ENCODE results near the gene SURF1. TPM values are rescaled to one million over a fixed set of nuclear protein-coding genes. Genes with fewer than 3 reads are reported as not detected.
"Not testable (repeated sequence)": the region's sequence is repeated elsewhere in the genome, so short reads cannot be mapped to it uniquely, and the experiment has no call there.

SURF1 gene
- total RNA-seq, 1 experiment from 2014 or later, result 47.9 TPM

DNA sequence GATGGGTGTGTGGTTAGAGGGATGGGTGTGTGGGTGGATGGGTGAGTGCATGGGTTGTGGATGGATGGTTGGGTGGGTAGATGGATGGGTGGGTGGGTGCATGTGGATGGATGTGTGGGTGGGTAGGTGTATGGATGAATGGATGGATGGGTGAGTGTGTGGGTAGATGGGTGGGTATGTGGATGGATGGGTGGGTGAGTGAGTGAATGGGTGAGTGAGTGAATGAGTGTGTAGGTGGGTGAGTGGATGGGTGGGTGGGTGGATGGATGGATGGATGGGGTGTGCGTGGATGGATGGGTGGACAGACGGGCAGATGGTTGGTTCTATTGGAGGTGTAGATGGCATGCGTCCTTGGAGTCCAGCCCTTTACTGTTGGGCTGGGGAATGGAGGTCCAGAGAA lies 37.1 kb upstream of the SURF1 start:
- H3K4me3 Mint-ChIP-seq (ENCODE audit: low read depth, unreplicated experiment), result no peak overlapping the region
- no peaks in the 10 kb centered on the region for H3K9me3 Mint-ChIP-seq (ENCODE audit: low read depth, unreplicated experiment)
- H3K4me1 Mint-ChIP-seq (ENCODE audit: low read depth, unreplicated experiment), result no peaks in the 10 kb centered on the region
- TF ChIP-seq, protein P1, sequence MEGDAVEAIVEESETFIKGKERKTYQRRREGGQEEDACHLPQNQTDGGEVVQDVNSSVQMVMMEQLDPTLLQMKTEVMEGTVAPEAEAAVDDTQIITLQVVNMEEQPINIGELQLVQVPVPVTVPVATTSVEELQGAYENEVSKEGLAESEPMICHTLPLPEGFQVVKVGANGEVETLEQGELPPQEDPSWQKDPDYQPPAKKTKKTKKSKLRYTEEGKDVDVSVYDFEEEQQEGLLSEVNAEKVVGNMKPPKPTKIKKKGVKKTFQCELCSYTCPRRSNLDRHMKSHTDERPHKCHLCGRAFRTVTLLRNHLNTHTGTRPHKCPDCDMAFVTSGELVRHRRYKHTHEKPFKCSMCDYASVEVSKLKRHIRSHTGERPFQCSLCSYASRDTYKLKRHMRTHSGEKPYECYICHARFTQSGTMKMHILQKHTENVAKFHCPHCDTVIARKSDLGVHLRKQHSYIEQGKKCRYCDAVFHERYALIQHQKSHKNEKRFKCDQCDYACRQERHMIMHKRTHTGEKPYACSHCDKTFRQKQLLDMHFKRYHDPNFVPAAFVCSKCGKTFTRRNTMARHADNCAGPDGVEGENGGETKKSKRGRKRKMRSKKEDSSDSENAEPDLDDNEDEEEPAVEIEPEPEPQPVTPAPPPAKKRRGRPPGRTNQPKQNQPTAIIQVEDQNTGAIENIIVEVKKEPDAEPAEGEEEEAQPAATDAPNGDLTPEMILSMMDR (IDR thresholded peaks at IDR 0.05; ENCODE audit: unreplicated experiment), result no peak
- BruUV-seq (replicated peaks), result no TSS peak
- DNase-seq, result no peak
- CTCF ChIA-PET, result no interaction called here
- no peaks in the 10 kb centered on the region for H3K36me3 Mint-ChIP-seq (ENCODE audit: insufficient read depth, unreplicated experiment)
- no peak overlapping the region for H3K27ac Mint-ChIP-seq (ENCODE audit: unreplicated experiment)
- peaks cover 64% of the 10 kb centered on the region for H3K27me3 Mint-ChIP-seq (ENCODE audit: unreplicated experiment)
- intact Hi-C loops (cut with micrococcal nuclease; ENCODE audit: unreplicated experiment), result no loop called here

DNA sequence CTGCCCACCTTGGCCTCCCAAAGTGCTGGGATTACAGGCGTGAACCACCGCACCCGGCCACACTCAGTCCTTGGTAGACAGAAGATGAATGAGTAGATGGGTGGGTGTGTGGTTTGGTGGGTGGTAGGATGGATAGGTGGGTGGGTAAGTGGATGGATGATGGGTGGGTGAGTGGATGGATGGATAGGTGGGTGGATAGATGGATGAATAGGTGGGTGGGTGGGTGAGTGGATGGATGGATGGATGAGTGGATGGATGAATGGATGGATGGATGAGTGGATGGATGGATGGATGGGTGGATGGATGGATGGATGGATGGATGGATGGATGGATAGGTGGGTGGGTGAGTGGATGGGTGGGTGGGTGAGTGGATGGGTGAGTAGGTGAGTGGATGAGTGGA lies 36.0 kb upstream of the SURF1 start:
- H3K36me3 Mint-ChIP-seq (ENCODE audit: insufficient read depth, unreplicated experiment); CTCF ChIA-PET; DNase-seq; intact Hi-C loops (cut with micrococcal nuclease; ENCODE audit: unreplicated experiment); H3K9me3 Mint-ChIP-seq (ENCODE audit: low read depth, unreplicated experiment); H3K4me1 Mint-ChIP-seq (ENCODE audit: low read depth, unreplicated experiment); BruUV-seq (replicated peaks); H3K27ac Mint-ChIP-seq (ENCODE audit: unreplicated experiment); H3K4me3 Mint-ChIP-seq (ENCODE audit: low read depth, unreplicated experiment): not testable (repeated sequence)
- peaks cover 57% of the 10 kb centered on the region for H3K27me3 Mint-ChIP-seq (ENCODE audit: unreplicated experiment)

DNA sequence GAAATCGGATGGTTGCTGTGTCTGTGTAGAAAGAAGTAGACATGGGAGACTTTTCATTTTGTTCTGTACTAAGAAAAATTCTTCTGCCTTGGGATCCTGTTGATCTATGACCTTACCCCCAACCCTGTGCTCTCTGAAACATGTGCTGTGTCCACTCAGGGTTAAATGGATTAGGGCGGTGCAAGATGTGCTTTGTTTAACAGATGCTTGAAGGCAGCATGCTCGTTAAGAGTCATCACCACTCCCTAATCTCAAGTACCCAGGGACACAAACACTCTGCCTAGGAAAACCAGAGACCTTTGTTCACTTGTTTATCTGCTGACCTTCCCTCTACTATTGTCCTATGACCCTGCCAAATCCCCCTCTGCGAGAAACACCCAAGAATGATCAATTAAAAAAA lies 35.2 kb upstream of the SURF1 start:
- H3K4me1 Mint-ChIP-seq (ENCODE audit: low read depth, unreplicated experiment); BruUV-seq (replicated peaks); H3K27ac Mint-ChIP-seq (ENCODE audit: unreplicated experiment); H3K9me3 Mint-ChIP-seq (ENCODE audit: low read depth, unreplicated experiment); CTCF ChIA-PET; H3K4me3 Mint-ChIP-seq (ENCODE audit: low read depth, unreplicated experiment); H3K36me3 Mint-ChIP-seq (ENCODE audit: insufficient read depth, unreplicated experiment); DNase-seq; intact Hi-C loops (cut with micrococcal nuclease; ENCODE audit: unreplicated experiment): not testable (repeated sequence)
- H3K27me3 Mint-ChIP-seq (ENCODE audit: unreplicated experiment), result peaks cover 51% of the 10 kb centered on the region

DNA sequence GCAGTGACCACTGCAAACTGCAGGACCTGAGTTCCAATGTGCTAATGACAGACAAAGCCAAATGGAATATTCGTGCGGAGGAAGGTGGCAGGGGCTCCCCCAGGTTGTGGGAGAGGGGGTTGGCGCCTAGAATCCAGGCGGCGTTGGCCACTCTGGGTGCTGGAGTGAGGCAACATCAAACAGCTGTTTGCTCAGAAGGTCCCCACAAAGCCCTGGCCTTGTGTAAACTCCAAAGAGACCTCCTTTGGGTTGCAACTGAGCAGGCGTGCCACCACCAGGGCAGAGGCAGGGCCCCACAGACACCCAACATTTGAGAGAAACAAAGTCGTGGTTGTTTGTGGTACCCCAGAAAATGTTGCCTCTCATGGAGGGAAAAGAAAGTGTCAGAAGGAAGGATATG lies 34.4 kb upstream of the SURF1 start:
- TF ChIP-seq, protein P1 (IDR thresholded peaks at IDR 0.05; ENCODE audit: unreplicated experiment), result no peak
- DNase-seq, result no peak
- Mint-ChIP-seq H3K4me1 (ENCODE audit: low read depth, unreplicated experiment) (no peaks in the 10 kb centered on the region), H3K9me3 (ENCODE audit: low read depth, unreplicated experiment) (no peaks in the 10 kb centered on the region), H3K36me3 (ENCODE audit: insufficient read depth, unreplicated experiment) (no peaks in the 10 kb centered on the region), H3K27ac (ENCODE audit: unreplicated experiment) (no peak overlapping the region), H3K4me3 (ENCODE audit: low read depth, unreplicated experiment) (no peak overlapping the region), H3K27me3 (ENCODE audit: unreplicated experiment) (peaks cover 48% of the 10 kb centered on the region)
- intact Hi-C loops (cut with micrococcal nuclease; ENCODE audit: unreplicated experiment), result no loop called here
- no TSS peak for BruUV-seq (replicated peaks)
- CTCF ChIA-PET, result no interaction called here

DNA sequence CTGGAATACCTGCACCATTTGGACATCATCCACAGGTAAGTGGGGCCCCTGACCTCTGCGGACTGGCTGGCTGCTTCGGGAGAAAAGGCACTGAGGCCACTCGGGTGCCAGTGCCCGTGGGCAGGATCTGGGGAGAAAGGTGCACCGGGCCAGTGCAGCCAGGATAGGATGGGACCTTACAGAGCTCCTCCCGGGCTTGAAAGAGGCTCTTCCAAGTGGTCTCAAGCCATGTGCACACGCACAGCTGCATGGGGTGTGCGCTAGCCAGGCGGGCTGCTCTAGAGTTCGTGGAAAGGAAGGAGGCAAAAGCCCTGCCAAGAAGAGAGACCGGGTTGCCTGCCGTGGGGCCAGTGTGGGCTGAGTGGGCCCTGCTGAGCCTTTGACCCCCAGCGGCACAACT lies 33.3 kb upstream of the SURF1 start:
- H3K9me3 Mint-ChIP-seq (ENCODE audit: low read depth, unreplicated experiment), result no peaks in the 10 kb centered on the region
- H3K27ac Mint-ChIP-seq (ENCODE audit: unreplicated experiment), result no peak overlapping the region
- no peak overlapping the region for H3K4me3 Mint-ChIP-seq (ENCODE audit: low read depth, unreplicated experiment)
- no peak for DNase-seq
- BruUV-seq (replicated peaks), result no TSS peak
- peaks cover 37% of the 10 kb centered on the region for H3K27me3 Mint-ChIP-seq (ENCODE audit: unreplicated experiment)
- H3K4me1 Mint-ChIP-seq (ENCODE audit: low read depth, unreplicated experiment), result no peaks in the 10 kb centered on the region
- intact Hi-C loops (cut with micrococcal nuclease; ENCODE audit: unreplicated experiment), result no loop called here
- CTCF ChIA-PET, result interaction anchor here (0.6 kb wide), 1 partner anchor 514 kb away, joined by 3 read pairs; no protein-coding TSS in a partner anchor
- TF ChIP-seq, protein P1 (IDR thresholded peaks at IDR 0.05; ENCODE audit: unreplicated experiment), result no peak
- no peaks in the 10 kb centered on the region for H3K36me3 Mint-ChIP-seq (ENCODE audit: insufficient read depth, unreplicated experiment)

Data from Calu3 (cell line).